HT1080 (cell line): ENCODE measurements around the gene NUP210L. TPM values are rescaled to one million over a fixed set of nuclear protein-coding genes. Genes with fewer than 3 reads are reported as not detected.
"Not testable (repeated sequence)": the region's sequence is repeated elsewhere in the genome, so short reads cannot be mapped to it uniquely, and the experiment has no call there.

Source experiments
- DNase-seq: peaks from one replicate; pipeline ENCODE4 v3.0.0-alpha.2; 2015; ENCODE audit warnings: low read depth
- total RNA-seq: library from RNA; depleted of rRNA; stranded (reverse); fragments of >200 nt; shearing (Covaris generic); gene quantifications from 2 replicates; pipeline ENCODE4 v1.2.3, GENCODE V29; 2014

Gene NUP210L
- total RNA-seq, 1 experiment from 2014 or later, result not detected

- DNase-seq, result not testable (repeated sequence)
These were observed 158.0 kb downstream of the NUP210L start for GRCh38 chr1:153996882-153997281.

DNA sequence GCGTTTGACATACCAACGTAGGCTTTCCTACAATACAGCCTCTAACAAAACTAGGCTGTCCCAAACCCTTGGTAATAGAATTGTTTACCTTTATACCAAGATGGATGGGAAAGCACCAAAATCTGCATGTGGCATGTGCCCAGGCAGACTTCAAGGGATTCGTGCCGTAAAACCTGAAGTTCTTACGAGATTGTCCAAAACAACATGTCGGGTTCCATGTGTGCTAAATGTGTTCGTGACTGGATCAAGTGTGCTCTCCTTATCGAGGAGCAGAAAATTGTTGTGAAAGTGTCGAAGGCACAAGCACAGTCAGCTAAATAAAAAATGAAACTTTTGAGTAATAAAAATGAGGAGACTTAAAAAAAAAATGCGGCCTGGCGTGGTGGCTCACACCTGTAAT is 159.2 kb downstream of the NUP210L start:
- DNase-seq, result no peak

- no peak for DNase-seq
These were observed 159.7 kb downstream of the NUP210L start for GRCh38 chr1:153995202-153995601.

- DNase-seq, result no peak
These were observed 163.1 kb downstream of the NUP210L start for GRCh38 chr1:153991806-153992205.

DNA sequence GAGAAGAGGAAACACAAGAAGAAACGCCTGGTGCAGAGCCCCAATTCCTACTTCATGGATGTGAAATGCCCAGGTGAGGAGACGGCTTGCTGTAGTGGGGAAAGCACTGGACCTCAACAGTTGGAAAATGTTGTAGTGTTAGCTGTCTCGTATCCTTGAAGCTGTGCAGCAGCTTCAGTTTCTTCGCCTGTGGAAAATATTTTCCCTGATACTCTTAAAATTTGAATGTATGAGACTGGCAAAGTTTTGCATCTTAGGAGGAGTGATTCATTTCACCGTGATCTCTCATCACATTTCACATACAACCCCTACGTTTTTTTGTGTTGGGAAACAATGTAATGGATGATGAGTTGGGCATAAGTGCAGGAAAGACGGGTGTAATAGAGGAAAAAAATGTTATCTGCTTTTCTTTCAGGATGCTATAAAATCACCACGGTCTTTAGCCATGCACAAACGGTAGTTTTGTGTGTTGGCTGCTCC is 163.7 kb downstream of the NUP210L start:
- no peak for DNase-seq

- peak; percentile 92 for DNase-seq
These were observed 164.3 kb downstream of the NUP210L start, which contains the start of gene RPS27 for GRCh38 chr1:153990468-153991150. Gene RPS27 (plus strand): TSS chr1:153990762. CDS start chr1:153990797, 35 bp downstream.

DNA sequence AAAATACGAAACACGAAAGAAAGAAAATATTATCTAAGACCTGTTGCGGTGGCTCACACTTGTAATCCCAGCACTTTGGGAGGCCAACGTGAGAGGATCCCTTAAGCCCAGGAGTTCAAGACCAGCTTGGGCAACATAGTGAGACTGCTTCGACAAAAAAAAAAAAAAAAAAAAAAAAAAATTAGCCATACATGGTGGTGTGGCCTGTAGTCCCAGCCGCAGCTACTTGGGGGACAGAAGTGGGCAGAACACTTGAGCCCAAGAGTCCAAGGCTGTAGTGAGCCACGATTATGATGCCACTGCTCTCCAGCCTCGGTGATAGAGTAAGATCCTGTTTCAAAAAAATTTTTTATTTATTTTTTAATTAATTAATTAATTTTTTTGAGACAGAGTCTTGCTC is 167.3 kb downstream of the NUP210L start:
- no peak for DNase-seq

DNA sequence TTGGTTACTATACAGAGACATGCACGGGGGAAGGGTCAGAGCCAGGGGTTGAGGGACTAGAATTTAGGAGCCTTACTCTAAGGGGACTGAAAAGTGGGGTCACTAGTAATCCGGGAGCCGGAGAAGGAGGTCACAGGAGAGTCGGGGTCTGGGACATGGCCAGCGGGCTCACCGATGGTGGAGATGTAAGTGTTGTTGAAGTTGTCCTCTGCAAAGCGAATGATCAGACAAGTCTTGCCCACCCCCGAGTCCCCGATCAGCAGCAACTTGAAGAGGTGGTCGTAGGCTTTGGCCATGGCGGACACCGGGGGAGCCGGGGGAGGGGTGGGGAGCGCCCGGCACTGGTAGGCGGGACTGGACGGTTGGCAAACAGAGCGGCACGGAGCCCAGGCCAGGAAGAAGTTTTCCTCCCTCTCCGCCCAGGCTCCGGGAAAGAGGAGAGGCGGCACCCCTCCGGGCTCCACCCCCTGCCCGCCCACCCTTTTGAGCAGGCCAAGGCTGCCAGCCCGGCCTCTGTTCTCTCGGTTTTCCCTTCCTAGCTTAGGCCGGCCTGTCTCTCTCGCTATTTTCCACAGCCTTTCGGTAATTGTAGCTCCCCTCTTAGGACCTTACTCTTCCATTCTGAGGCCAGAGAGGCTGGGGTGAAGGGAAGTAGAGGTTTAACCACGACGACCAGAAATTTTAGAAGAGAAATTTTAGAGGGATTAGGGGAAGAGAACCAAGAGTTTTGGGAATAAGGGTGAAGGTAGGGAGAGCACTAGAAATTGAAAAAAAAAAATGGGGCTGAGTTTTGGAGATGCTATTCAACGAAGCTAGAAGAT is 168.7 kb downstream of the NUP210L start, which contains the start of gene RAB13:
TSS of gene RAB13 (minus strand) at position 399 of the 821 bp plus-strand sequence. CDS start at position 296, 103 bp downstream.
- DNase-seq, result peak; percentile 74

DNA sequence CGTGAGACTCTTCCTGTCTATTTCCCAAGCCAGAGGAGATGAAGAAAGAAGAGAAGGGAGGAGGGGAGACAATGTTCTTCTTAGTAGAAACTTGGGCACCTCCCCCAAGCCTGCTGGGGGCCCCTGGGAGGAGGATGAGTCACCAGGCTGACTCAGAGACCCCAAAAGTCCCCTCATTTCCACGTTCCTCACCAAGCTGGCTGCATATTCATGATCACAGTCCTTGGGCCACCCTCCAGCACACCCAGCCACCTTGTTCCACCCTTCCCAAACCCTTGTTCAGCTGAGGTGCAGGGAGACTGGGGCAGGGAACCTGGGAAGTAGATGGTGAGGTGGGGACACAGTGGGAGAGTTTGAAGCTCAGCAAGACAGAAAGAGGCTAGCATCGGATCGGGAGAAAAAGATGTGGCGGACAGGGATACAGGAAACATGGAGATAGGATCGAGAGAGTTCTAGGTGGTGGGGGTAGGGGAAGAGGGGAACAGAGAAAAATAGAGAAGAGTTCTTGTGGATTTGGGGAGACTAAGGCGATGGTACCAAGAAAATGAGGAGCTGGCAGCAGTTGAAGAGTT is 169.4 kb downstream of the NUP210L start:
- DNase-seq, result peak; percentile 84

GRCh38 chr1:153984123-153984894 is 170.6 kb downstream of the NUP210L start:
- no peak for DNase-seq

DNA sequence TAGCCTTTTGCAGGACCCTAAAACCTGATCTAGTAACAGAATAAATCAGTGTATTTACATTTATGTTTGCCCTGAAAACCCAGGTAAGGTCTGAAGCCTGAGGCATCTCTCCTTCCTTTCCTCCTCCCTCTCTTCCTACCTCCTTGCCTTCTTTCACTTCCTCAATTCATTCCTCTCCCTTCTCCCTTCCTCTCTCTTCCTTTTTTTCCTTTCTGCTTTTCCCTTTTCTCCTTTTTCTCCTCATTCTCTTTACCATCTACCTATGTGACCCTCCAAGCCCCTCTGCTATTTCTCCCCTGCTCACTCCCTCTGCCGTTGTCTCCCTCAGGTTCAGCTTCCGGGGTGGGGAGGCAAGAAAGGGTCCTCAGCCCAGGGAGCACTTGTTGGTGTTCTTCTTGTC is 173.1 kb downstream of the NUP210L start:
- DNase-seq, result not testable (repeated sequence)

- DNase-seq, result not testable (repeated sequence)
These were observed 175.8 kb downstream of the NUP210L start for GRCh38 chr1:153979091-153979490.

DNA sequence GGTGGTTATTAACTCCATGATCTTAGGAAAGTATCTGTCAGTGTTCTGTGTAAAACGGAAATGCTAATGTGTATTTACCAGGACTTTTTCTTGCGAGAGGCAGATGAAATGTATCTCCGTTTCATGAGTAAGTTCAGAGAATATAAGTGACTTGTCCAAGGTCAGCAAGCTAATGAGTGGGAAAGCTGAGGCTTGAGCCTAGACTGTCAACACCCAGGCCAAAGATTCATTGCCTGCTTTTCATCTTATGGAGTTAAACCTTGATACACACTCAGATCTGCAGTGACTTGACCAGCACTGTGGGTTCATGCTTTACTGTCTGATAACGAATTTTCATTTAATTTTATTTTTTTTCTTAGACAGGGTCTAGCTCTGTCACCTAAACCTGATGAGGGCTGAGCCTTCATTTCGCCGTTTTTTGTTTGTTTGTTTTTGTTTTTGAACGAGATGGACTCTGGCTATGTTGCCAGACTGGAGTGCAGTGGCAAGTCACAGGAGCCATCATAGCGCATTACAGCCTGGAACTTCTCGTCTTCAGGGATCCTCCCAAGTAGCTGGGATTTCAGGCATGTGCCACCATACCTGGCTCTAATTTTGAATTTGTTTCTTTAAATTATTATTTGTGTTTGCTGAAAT is 176.5 kb downstream of the NUP210L start:
- DNase-seq, result no peak

GRCh38 chr1:153977250-153978240 is 177.3 kb downstream of the NUP210L start, which contains the start of gene JTB:
Gene JTB (minus strand): TSS chr1:153977674. CDS start chr1:153977252, 422 bp downstream.
- peak; percentile 68 for DNase-seq

DNA sequence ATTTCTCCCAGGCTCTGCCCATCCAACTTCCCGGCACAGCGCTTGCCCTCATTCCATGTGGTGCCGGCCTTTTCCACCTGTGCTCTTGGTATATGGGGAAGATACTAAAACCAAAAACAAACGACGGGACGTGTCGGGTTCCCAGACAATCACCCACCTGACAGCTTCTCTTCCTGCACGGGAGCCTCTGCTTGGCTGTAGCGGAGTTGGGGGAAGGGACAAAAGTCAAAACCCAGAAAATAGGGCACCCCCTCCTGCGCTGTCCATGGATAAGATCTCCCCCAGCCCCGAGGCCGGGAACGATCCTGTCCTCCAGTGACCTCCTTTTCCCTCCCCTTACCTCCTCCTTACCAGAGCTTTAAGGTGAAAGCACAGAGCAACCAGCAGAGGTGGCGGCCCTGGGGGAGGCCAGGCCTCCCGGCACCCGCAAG is 178.0 kb downstream of the NUP210L start:
- DNase-seq, result no peak

DNA sequence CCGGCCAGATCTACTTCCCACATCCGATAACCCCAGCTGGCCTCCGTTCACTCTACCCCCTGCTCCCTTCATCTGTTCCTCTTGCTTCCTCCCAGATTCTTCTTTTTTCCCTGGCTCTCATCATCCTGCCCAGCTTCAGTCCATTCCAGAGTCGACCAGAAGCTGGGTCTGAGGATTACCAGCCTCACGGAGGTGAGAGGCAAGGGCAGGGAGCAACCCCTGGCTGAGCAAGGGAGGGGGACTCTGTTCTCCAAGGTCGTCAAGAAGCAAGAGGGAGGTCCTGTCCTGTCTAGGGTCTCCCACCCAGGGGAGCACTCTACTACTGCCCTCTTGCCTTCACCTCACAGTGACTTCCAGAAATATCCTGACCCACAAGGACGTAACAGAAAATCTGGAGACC is 181.3 kb downstream of the NUP210L start:
- no peak for DNase-seq

DNA sequence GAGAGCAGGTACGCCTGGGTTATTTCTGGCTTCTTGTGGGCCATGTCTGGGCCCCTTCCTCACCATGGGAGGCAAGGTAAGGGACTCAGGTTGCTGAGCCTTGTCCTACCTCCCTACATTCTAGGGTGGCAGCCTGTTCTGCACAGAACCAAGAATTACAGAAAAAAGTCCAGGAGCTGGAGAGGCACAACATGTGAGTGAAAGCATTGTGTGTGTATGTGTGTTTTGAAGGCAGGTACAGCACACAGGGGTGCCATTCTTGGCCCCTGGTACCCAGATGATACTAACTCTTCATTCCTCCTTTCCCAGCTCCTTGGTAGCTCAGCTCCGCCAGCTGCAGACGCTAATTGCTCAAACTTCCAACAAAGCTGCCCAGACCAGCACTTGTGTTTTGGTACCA is 181.8 kb downstream of the NUP210L start:
- no peak for DNase-seq

GRCh38 chr1:153970346-153970745 is 184.5 kb downstream of the NUP210L start:
- no peak for DNase-seq

DNA sequence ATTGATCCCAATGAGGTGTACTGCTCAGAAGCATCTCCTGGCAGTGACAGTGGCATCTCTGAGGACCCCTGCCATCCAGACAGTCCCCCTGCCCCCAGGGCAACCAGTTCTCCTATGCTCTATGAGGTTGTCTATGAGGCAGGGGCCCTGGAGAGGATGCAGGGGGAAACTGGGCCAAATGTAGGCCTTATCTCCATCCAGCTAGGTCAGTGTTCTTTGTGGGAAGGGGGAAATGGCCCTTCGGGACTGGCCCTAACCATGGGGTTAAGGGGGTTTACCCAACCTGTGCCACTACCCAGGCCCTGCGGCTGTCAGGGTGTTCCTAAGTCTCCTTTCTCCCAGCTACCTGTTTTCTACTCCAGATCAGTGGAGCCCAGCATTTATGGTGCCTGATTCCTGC is 185.9 kb downstream of the NUP210L start:
- DNase-seq, result no peak
